HG02571 (cell line): ENCODE results near the gene KMT2C.
"Not testable (repeated sequence)": the region's sequence is repeated elsewhere in the genome, so short reads cannot be mapped to it uniquely, and the experiment has no call there.

Source experiments
- ATAC-seq: cut with Tn5 transposase; IDR thresholded peaks from one replicate; pipeline ENCODE4 v1.9.1; 2021; ENCODE audit warnings: mild to moderate bottlenecking, moderate library complexity; ENCODE audit not compliant: unreplicated experiment

The KMT2C gene

GRCh38 chr7:152219556-152219955, 216.2 kb downstream of the KMT2C start:
- not testable (repeated sequence) for ATAC-seq

GRCh38 chr7:152208766-152209165, 227.0 kb downstream of the KMT2C start:
- not testable (repeated sequence) for ATAC-seq

- not testable (repeated sequence) for ATAC-seq
Observed at GRCh38 chr7:152204417-152204816, 231.4 kb downstream of the KMT2C start.

- ATAC-seq, result no peak
Observed at GRCh38 chr7:152203095-152203494, 232.7 kb downstream of the KMT2C start.

GRCh38 chr7:152202056-152202455, 233.7 kb downstream of the KMT2C start:
- no peak for ATAC-seq

- no peak for ATAC-seq
Observed at GRCh38 chr7:152200395-152200794, 235.4 kb downstream of the KMT2C start.

GRCh38 chr7:152196391-152196790, 239.4 kb downstream of the KMT2C start:
- no peak for ATAC-seq

- ATAC-seq, result no peak
Observed at GRCh38 chr7:152193880-152194279, 241.9 kb downstream of the KMT2C start.

- no peak for ATAC-seq
Observed at GRCh38 chr7:152189061-152189460, 246.7 kb downstream of the KMT2C start.

GRCh38 chr7:152185558-152185957, 250.2 kb downstream of the KMT2C start:
- no peak for ATAC-seq

- ATAC-seq, result no peak
Observed at GRCh38 chr7:152180587-152180986, 255.2 kb downstream of the KMT2C start.

- ATAC-seq, result no peak
Observed at GRCh38 chr7:152180048-152180447, 255.8 kb downstream of the KMT2C start.

- no peak for ATAC-seq
Observed at GRCh38 chr7:152178405-152179058, 257.3 kb downstream of the KMT2C start.

- no peak for ATAC-seq
Observed at GRCh38 chr7:152177681-152178404, 258.0 kb downstream of the KMT2C start.

GRCh38 chr7:152176797-152177196, 259.0 kb downstream of the KMT2C start:
- no peak for ATAC-seq

GRCh38 chr7:152173372-152174070, 262.3 kb downstream of the KMT2C start:
- no peak for ATAC-seq

- no peak for ATAC-seq
Observed at GRCh38 chr7:152162287-152162686, 273.5 kb downstream of the KMT2C start.

- ATAC-seq, result no peak
Observed at GRCh38 chr7:152161171-152161570, 274.6 kb downstream of the KMT2C start.

- peak; percentile 87 for ATAC-seq
Observed at GRCh38 chr7:152158801-152159587, 276.8 kb downstream of the KMT2C start.

GRCh38 chr7:152152267-152152666, 283.5 kb downstream of the KMT2C start:
- ATAC-seq, result no peak

- ATAC-seq, result no peak
Observed at GRCh38 chr7:152149363-152149762, 286.4 kb downstream of the KMT2C start.
